Duodenal mucosa (tissue), 2 donors: ENCODE data around the gene PAGR1.

ENCODE experiments used
- H3K27ac ChIP-seq: one replicate; pipeline ENCODE4 v1.7.0; 2013; ENCODE audit warnings: low read depth, low read length
- H3K27me3 ChIP-seq, 2 donors: one replicate each; pipeline ENCODE4 v1.7.0; 2013; ENCODE audit warnings: low read length in 2 of 2, control low read depth in 1 of 2; ENCODE audit not compliant: insufficient read depth in 2 of 2, control insufficient read depth in 1 of 2
- H3K36me3 ChIP-seq, 2 donors: one replicate each; pipeline ENCODE4 v1.7.0; 2013; ENCODE audit warnings: low read length in 2 of 2, control low read depth in 1 of 2; ENCODE audit not compliant: insufficient read depth in 2 of 2, control insufficient read depth in 1 of 2
- H3K4me1 ChIP-seq, 2 donors: one replicate each; pipeline ENCODE4 v1.7.0; 2013; ENCODE audit warnings: low read length in 2 of 2, control low read depth in 1 of 2; ENCODE audit not compliant: insufficient read depth in 2 of 2, control insufficient read depth in 1 of 2
- H3K4me3 ChIP-seq, 2 donors: one replicate each; pipeline ENCODE4 v1.7.0; 2013; ENCODE audit warnings: low read length in 2 of 2, low read depth in 1 of 2
- H3K9ac ChIP-seq, 2 donors: one replicate each; pipeline ENCODE4 v1.7.0; 2013; ENCODE audit warnings: low read length in 2 of 2, low read depth in 1 of 2
- H3K9me3 ChIP-seq, 2 donors: one replicate each; pipeline ENCODE4 v1.7.0; 2013; ENCODE audit warnings: low read length in 2 of 2, control low read depth in 1 of 2; ENCODE audit not compliant: control insufficient read depth in 1 of 2

Gene PAGR1

GRCh38 chr16:29848420-29849297 is 32.7 kb downstream of the PAGR1 start:
- Histone ChIP-seq H3K9me3 (no peaks in the 10 kb centered on the region), H3K9ac (no peak overlapping the region), H3K27me3 (no peaks in the 10 kb centered on the region), H3K4me3 (no peak overlapping the region), H3K4me1 (no peaks in the 10 kb centered on the region), H3K27ac (no peak overlapping the region), H3K36me3 (peaks cover 24 to 57% of the 10 kb centered on the region in 2 donors)

DNA sequence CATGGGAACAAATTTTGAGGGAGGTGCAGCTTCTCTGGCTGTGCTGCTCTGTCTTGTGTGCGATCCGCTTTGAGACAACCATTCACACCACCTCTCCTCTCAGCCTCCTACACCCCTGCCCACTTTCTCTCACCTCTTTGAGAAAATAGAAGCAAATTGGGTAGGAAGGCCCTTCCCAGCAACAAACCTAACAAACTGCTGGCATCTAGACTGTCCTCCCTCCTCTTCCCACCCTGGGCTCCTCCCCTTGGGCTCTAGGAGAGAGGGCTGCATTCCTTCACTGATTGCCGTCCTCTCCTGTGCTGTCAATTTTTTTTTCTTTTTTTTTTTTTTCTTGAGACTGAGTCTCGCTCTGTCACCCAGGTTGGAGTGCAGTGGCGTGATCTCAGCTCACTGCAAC is 33.6 kb downstream of the PAGR1 start:
- Histone ChIP-seq H3K27ac (no peak overlapping the region), H3K36me3 (peaks cover 16 to 48% of the 10 kb centered on the region in 2 donors), H3K9ac (no peak overlapping the region), H3K27me3 (no peaks in the 10 kb centered on the region), H3K4me3 (no peak overlapping the region), H3K9me3 (no peaks in the 10 kb centered on the region), H3K4me1 (no peaks in the 10 kb centered on the region)

GRCh38 chr16:29850998-29851397 is 35.0 kb downstream of the PAGR1 start:
- H3K4me3 ChIP-seq = no peak overlapping the region
- H3K27ac ChIP-seq = no peak overlapping the region
- H3K9me3 ChIP-seq = no peaks in the 10 kb centered on the region

GRCh38 chr16:29852654-29853053 is 36.7 kb downstream of the PAGR1 start:
- Histone ChIP-seq H3K9me3 (no peaks in the 10 kb centered on the region), H3K36me3 (peaks cover 0 to 17% of the 10 kb centered on the region in 2 donors), H3K27ac (no peak overlapping the region), H3K27me3 (no peaks in the 10 kb centered on the region), H3K4me1 (peaks cover 0 to 5% of the 10 kb centered on the region in 2 donors), H3K9ac (no peak overlapping the region), H3K4me3 (no peak overlapping the region)

More at GRCh38 chr16:29850998-29851397, 35.0 kb downstream of the PAGR1 start:
- H3K27me3 ChIP-seq = no peaks in the 10 kb centered on the region
- H3K4me1 ChIP-seq = peaks cover 0 to 5% of the 10 kb centered on the region in 2 donors
- no peak overlapping the region for H3K9ac ChIP-seq
- peaks cover 11 to 33% of the 10 kb centered on the region in 2 donors for H3K36me3 ChIP-seq

GRCh38 chr16:29854520-29855100 is 38.7 kb downstream of the PAGR1 start:
- no peak overlapping the region for H3K4me3 ChIP-seq
- no peaks in the 10 kb centered on the region for H3K27me3 ChIP-seq
- H3K9ac ChIP-seq = no peak overlapping the region
- H3K36me3 ChIP-seq = peaks cover 5 to 16% of the 10 kb centered on the region in 2 donors
- no peak overlapping the region for H3K27ac ChIP-seq
- no peaks in the 10 kb centered on the region for H3K9me3 ChIP-seq
- peaks cover 0 to 5% of the 10 kb centered on the region in 2 donors for H3K4me1 ChIP-seq

DNA sequence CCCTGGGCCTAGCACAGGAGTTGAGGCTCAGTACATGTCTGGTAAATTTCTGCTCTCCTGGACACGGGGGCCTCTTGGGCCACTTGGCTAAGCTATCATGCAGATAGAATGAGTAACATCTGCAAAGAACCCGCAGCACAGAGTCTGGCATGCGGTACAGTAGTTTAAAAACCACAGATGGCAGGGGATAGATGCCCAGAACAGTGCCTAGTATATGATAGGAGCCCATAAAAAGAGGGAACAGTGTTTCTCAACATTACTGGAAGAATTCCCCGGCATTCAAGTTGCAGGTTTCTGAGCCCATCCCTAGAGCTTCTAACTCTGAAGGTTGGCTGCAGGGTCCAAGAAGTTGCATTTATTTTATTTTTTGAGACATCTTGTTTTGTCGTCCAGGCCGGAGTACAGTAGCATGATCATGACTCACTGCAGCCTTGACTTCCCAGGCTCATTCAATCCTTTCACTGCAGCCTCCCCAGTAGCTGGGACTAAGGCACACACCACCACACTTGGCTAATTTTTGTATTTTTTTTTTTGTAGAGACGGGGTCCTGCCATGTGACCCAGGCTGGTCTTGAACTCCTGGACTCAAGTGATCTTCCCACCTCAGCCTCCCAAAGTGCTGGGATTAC is 41.3 kb downstream of the PAGR1 start:
- H3K27me3 ChIP-seq = no peaks in the 10 kb centered on the region
- no peak overlapping the region for H3K27ac ChIP-seq
- no peak overlapping the region for H3K9ac ChIP-seq
- H3K36me3 ChIP-seq = peaks cover 5 to 27% of the 10 kb centered on the region in 2 donors
- no peaks in the 10 kb centered on the region for H3K9me3 ChIP-seq
- H3K4me3 ChIP-seq = no peak overlapping the region
- peaks cover 14 to 22% of the 10 kb centered on the region in 2 donors for H3K4me1 ChIP-seq

- no peaks in the 10 kb centered on the region for H3K9me3 ChIP-seq
- H3K27ac ChIP-seq = no peak overlapping the region
- H3K36me3 ChIP-seq = peaks cover 5 to 27% of the 10 kb centered on the region in 2 donors
- H3K4me1 ChIP-seq = peaks cover 16 to 25% of the 10 kb centered on the region in 2 donors
- no peak overlapping the region for H3K9ac ChIP-seq
- no peaks in the 10 kb centered on the region for H3K27me3 ChIP-seq
- H3K4me3 ChIP-seq = no peak overlapping the region
Observed at GRCh38 chr16:29858149-29858849, 42.3 kb downstream of the PAGR1 start.

DNA sequence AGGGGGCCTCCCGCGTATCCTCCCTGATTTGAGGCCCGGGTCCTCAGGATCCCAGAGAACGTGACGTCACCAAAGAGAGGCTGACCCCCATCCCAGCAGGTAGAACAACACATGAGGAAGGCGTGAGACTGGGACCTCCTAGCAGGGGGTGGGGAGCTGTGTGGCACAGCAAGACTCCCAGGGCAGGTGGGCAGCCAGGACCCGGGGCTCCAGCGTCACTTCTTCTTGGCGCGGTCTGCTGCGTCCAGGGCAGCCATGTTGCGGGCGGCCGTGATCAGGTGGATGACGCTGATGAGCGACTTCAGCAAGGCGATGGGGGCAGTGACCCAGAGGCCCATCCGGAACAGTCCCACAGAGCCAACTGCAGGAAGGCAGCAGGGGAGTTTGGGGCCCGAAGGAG is 43.0 kb downstream of the PAGR1 start:
- Histone ChIP-seq H3K4me1 (peaks cover 19 to 29% of the 10 kb centered on the region in 2 donors), H3K36me3 (peaks cover 5 to 27% of the 10 kb centered on the region in 2 donors), H3K4me3 (no peak overlapping the region), H3K27me3 (no peaks in the 10 kb centered on the region), H3K9ac (no peak overlapping the region), H3K27ac (no peak overlapping the region), H3K9me3 (no peaks in the 10 kb centered on the region)

DNA sequence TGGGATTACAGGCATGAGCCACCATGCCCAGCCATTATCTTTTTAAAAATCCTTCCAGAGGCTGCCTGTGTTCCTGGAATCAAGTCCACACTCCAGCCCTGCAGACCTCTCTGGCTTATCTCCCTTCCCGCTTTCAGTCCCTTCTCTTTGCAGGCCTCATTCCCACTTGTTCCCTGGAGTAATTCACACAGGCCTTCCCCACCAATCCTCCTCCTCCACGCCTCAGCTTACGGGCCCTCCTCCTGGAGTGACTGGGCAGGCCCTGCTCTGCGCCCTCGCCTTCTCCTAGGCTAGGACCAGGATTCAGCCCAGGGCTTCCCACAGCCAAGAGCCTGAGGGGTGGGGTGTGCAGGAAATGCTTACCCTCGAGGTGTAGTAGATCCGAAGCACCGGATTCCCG is 44.3 kb downstream of the PAGR1 start:
- H3K9me3 ChIP-seq = no peaks in the 10 kb centered on the region

More for the DNA sequence above, 44.3 kb downstream of the PAGR1 start:
- no peak overlapping the region for H3K4me3 ChIP-seq
- H3K4me1 ChIP-seq = peaks cover 19 to 29% of the 10 kb centered on the region in 2 donors
- H3K36me3 ChIP-seq = peaks cover 5 to 27% of the 10 kb centered on the region in 2 donors
- H3K9ac ChIP-seq = no peak overlapping the region
- H3K27me3 ChIP-seq = no peaks in the 10 kb centered on the region
- no peak overlapping the region for H3K27ac ChIP-seq
